Ramos (cell line): Measurements from ENCODE around the gene PTPN2.

ENCODE experiments used
- in situ Hi-C: fragments of 300-500 bp; cut with MboI; formaldehyde crosslinking; loops from one replicate; pipeline ENCODE4 v1.14.3; 2022; ENCODE audit warnings: low sequenced_read_pairs; ENCODE audit not compliant: unreplicated experiment

PTPN2 gene

GRCh38 chr18:12861637-12862036, 22.4 kb downstream of the PTPN2 start:
- in situ Hi-C loops: no loop called here

GRCh38 chr18:12860530-12860929, 23.5 kb downstream of the PTPN2 start:
- in situ Hi-C loops: no loop called here

- in situ Hi-C loops: no loop called here
These were observed 25.0 kb downstream of the PTPN2 start for GRCh38 chr18:12858991-12859390.

- in situ Hi-C loops: no loop called here
These were observed 26.0 kb downstream of the PTPN2 start for GRCh38 chr18:12857991-12858544.

GRCh38 chr18:12857215-12857905, 26.7 kb downstream of the PTPN2 start:
- in situ Hi-C loops: no loop called here

- in situ Hi-C loops: no loop called here
These were observed 28.1 kb downstream of the PTPN2 start for GRCh38 chr18:12855916-12856315.

- in situ Hi-C loops: no loop called here
These were observed 31.3 kb downstream of the PTPN2 start for GRCh38 chr18:12852566-12853315.

- in situ Hi-C loops: no loop called here
These were observed 32.3 kb downstream of the PTPN2 start for GRCh38 chr18:12851716-12852115.

GRCh38 chr18:12849548-12849947, 34.5 kb downstream of the PTPN2 start:
- in situ Hi-C loops: no loop called here

- in situ Hi-C loops: no loop called here
These were observed 35.6 kb downstream of the PTPN2 start for GRCh38 chr18:12848405-12848804.

GRCh38 chr18:12844391-12844790, 39.6 kb downstream of the PTPN2 start:
- in situ Hi-C loops: no loop called here

GRCh38 chr18:12843420-12844350, 40.4 kb downstream of the PTPN2 start:
- in situ Hi-C loops: no loop called here

- in situ Hi-C loops: no loop called here
These were observed 41.3 kb downstream of the PTPN2 start for GRCh38 chr18:12842459-12843380.

- in situ Hi-C loops: no loop called here
These were observed 43.0 kb downstream of the PTPN2 start for GRCh38 chr18:12841070-12841469.

- in situ Hi-C loops: no loop called here
These were observed 43.7 kb downstream of the PTPN2 start for GRCh38 chr18:12840382-12840781.

GRCh38 chr18:12839526-12840196, 44.4 kb downstream of the PTPN2 start:
- in situ Hi-C loops: no loop called here

- in situ Hi-C loops: no loop called here
These were observed 44.9 kb downstream of the PTPN2 start for GRCh38 chr18:12839057-12839525.

- in situ Hi-C loops: no loop called here
These were observed 45.8 kb downstream of the PTPN2 start for GRCh38 chr18:12838178-12838634.

- in situ Hi-C loops: no loop called here
These were observed 46.3 kb downstream of the PTPN2 start for GRCh38 chr18:12837747-12838146.
